Activated CD8-positive, alpha-beta memory T cell treated with anti-CD3 and anti-CD28 coated beads, Interleukin-2, amount 10 ng/mL, durations not matched to agents 7 days and 5 days (primary cell): ENCODE measurements around the gene SYT9. TPM values are rescaled to one million over a fixed set of nuclear protein-coding genes. Genes with fewer than 3 reads are reported as not detected.

Source experiments
- ATAC-seq: fragments of 150-1000 bp; cut with Tn5 transposase; one replicate; pipeline ENCODE4 v1.10.0; 2021; ENCODE audit warnings: moderate library complexity
- CTCF ChIA-PET: fragments of 350-600 bp; sonication (Branson Sonifier 250); formaldehyde crosslinking; loops from one replicate; lab custom pipeline; 2021; ENCODE audit warnings: antibody characterized with exemption; lab: Charles Lee
- DNase-seq: peaks from one replicate; pipeline ENCODE4 v3.0.0-alpha.2; 2020
- H3K27ac Mint-ChIP-seq: one replicate; pipeline ENCODE4 v1.8.0; 2021; ENCODE audit warnings: mild to moderate bottlenecking, mixed read lengths
- H3K27me3 Mint-ChIP-seq: one replicate; pipeline ENCODE4 v1.8.0; 2021; ENCODE audit warnings: mixed read lengths
- H3K36me3 Mint-ChIP-seq: one replicate; pipeline ENCODE4 v1.8.0; 2021; ENCODE audit warnings: mild to moderate bottlenecking, mixed read lengths
- H3K4me1 Mint-ChIP-seq: one replicate; pipeline ENCODE4 v1.8.0; 2021; ENCODE audit warnings: mixed read lengths
- H3K4me3 Mint-ChIP-seq: one replicate; pipeline ENCODE4 v1.8.0; 2021; ENCODE audit warnings: mild to moderate bottlenecking, moderate library complexity, mixed read lengths
- H3K9me3 Mint-ChIP-seq: one replicate; pipeline ENCODE4 v1.8.0; 2022; ENCODE audit warnings: low read depth, mixed read lengths
- total RNA-seq, 2 experiments: library from RNA; stranded (reverse); gene quantifications; one replicate each; pipeline ENCODE4 v1.2.3, GENCODE V29; 2021

Gene SYT9
- total RNA-seq, 2 experiments from 2014 or later: not detected

DNA sequence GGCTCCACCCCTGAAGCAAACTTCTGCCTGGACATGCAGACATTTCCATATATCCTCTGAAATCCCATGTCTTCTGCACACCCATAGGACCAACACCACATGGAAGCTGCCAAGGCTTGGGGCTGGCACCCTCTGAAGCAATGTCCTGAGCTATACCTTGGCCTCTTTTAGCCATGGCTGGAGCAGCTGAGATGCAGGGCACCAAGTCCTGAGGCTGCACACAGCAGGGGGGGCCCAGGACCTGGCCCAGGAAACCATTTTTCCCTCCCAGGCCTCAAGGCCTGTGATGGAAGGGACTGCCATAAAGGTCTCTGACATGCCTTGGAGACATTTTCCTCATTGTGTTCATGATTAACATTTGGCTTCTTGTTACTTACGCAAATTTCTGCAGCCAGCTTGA is 34.5 kb downstream of the SYT9 start:
- Mint-ChIP-seq H3K36me3 (no peaks in the 10 kb centered on the region), H3K4me3 (no peak overlapping the region), H3K27ac (no peak overlapping the region), H3K27me3 (peaks cover 4% of the 10 kb centered on the region), H3K4me1 (no peaks in the 10 kb centered on the region), H3K9me3 (peaks cover 4% of the 10 kb centered on the region)
- ATAC-seq (no peak), DNase-seq (no peak)
- CTCF ChIA-PET: no interaction called here

DNA sequence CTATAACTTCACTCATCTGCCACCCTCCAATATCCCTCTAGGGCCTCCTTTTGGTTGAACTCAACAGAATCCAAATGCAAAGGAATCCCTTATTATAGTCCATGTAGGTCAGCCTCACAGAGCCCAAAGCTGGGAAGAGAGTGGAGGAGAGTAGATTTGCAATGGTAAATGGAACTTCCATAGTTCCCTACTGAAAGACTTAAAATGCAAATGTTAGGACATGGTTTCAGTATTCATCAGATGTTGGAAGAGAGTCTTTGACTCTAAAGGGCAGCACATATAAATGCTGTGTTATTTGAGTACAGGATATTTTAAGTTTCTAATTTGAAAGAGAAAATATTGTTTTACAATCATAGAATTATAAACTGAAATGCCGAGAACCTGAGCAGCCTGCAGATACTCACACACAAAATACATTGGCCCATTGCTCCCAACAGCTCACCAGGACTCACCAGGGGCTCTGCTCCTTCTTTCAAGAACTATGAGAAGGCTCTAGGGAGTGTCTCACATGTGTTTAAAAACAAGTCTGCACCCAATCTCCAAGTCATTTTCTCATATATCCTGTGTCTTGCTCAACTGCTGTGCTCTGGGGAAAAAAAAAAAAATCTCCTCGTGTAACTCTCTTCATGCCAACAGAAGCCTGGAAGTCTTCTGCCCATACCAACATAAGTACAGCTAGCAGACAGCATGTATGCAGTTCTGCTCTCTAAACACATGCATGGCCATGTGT is 39.6 kb downstream of the SYT9 start:
- CTCF ChIA-PET: no interaction called here
- Mint-ChIP-seq H3K36me3 (no peaks in the 10 kb centered on the region), H3K27ac (no peak overlapping the region), H3K4me1 (no peaks in the 10 kb centered on the region), H3K4me3 (no peak overlapping the region), H3K9me3 (peaks cover 4% of the 10 kb centered on the region), H3K27me3 (no peaks in the 10 kb centered on the region)
- DNase-seq (no peak), ATAC-seq (no peak)

- CTCF ChIA-PET: no interaction called here
- no peak for ATAC-seq
Observed at GRCh38 chr11:7292922-7293321, 41.2 kb downstream of the SYT9 start.

DNA sequence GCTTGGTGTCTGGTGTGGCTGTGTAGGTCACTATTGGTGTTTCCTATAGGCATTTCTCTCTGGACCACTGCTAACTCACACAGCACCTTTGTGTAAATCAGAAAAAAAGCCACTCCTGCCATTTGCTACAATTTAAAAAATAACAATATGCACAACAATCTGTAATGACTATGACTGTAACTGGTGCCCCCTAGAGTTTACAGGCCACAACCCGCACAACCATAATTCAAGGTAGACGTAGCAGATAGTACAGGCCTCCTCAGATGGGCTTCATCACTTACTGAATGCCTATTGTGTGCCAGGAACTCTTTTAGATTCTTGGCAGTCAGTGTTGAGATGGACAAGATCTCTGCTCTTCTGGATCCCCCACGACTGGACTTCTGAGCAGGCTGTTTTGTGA is 47.7 kb downstream of the SYT9 start:
- ATAC-seq: no peak
- Mint-ChIP-seq H3K4me3 (no peak overlapping the region), H3K27ac (no peak overlapping the region), H3K9me3 (no peaks in the 10 kb centered on the region), H3K36me3 (no peaks in the 10 kb centered on the region), H3K4me1 (no peaks in the 10 kb centered on the region), H3K27me3 (peaks cover 2% of the 10 kb centered on the region)
- CTCF ChIA-PET: no interaction called here
- no peak for DNase-seq

More at GRCh38 chr11:7292922-7293321, 41.2 kb downstream of the SYT9 start:
- no peak for DNase-seq
- Mint-ChIP-seq H3K4me3 (no peak overlapping the region), H3K4me1 (no peaks in the 10 kb centered on the region), H3K27ac (no peak overlapping the region), H3K9me3 (no peaks in the 10 kb centered on the region), H3K27me3 (no peaks in the 10 kb centered on the region), H3K36me3 (no peaks in the 10 kb centered on the region)

DNA sequence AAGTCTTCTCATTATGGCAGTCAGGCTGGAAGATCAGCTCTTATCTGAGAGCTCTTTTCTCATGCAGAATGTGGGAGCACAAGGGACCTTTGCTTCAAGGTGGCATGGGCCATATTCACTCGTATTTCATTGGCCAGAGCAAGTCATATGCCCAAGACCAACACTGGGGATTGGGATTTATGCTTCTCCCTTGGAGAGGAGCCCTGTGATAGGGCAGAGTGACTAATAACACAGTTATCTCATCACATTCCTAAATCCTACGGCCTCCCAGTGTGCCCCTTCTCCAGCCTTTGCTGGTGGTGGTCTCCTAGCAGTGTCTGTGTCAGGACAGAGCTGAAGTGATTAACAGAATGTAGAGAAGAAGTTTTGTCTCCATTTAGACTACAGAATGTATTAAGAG is 48.6 kb downstream of the SYT9 start:
- Mint-ChIP-seq H3K4me1 (no peaks in the 10 kb centered on the region), H3K36me3 (no peaks in the 10 kb centered on the region), H3K9me3 (no peaks in the 10 kb centered on the region), H3K27me3 (peaks cover 2% of the 10 kb centered on the region), H3K4me3 (no peak overlapping the region), H3K27ac (no peak overlapping the region)
- no peak for ATAC-seq
- CTCF ChIA-PET: no interaction called here
- no peak for DNase-seq

GRCh38 chr11:7303146-7303545 is 51.4 kb downstream of the SYT9 start:
- no peak for DNase-seq
- no peaks in the 10 kb centered on the region for H3K36me3 Mint-ChIP-seq
- no peak overlapping the region for H3K4me3 Mint-ChIP-seq
- H3K27ac Mint-ChIP-seq: no peak overlapping the region
- no peaks in the 10 kb centered on the region for H3K4me1 Mint-ChIP-seq
- CTCF ChIA-PET: no interaction called here
- no peak for ATAC-seq
- peaks cover 2% of the 10 kb centered on the region for H3K27me3 Mint-ChIP-seq
- H3K9me3 Mint-ChIP-seq: no peaks in the 10 kb centered on the region

GRCh38 chr11:7306900-7307299 is 55.2 kb downstream of the SYT9 start:
- no peaks in the 10 kb centered on the region for H3K36me3 Mint-ChIP-seq
- ATAC-seq (no peak), DNase-seq (no peak)
- H3K4me3 Mint-ChIP-seq: no peak overlapping the region
- no peak overlapping the region for H3K27ac Mint-ChIP-seq
- no peaks in the 10 kb centered on the region for H3K4me1 Mint-ChIP-seq
- no peaks in the 10 kb centered on the region for H3K27me3 Mint-ChIP-seq
- CTCF ChIA-PET: no interaction called here
- H3K9me3 Mint-ChIP-seq: no peaks in the 10 kb centered on the region

DNA sequence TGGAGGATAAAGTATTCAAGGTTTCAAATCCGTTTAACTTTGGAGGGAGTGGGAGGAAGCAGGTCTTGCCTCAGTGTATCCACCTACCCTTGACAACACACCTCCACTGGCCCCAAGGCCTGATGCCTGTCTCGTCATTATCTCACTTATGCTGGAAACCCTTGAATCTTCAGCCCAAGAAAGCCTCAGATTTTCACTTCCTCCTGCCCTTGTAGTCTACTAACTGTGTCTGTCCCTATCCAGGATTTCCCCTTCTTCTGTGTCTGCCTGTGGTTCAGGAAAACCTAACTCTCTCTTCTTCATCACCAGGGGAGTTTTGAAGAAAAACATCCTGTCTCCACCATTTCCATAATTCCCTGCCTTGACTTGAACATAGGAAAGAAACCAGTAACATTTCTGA is 56.1 kb downstream of the SYT9 start:
- H3K27me3 Mint-ChIP-seq: no peaks in the 10 kb centered on the region
- no peaks in the 10 kb centered on the region for H3K4me1 Mint-ChIP-seq

GRCh38 chr11:7311903-7312302 is 60.2 kb downstream of the SYT9 start:
- ATAC-seq: no peak
- Mint-ChIP-seq H3K9me3 (no peaks in the 10 kb centered on the region), H3K4me1 (no peaks in the 10 kb centered on the region), H3K36me3 (no peaks in the 10 kb centered on the region), H3K27me3 (no peaks in the 10 kb centered on the region), H3K27ac (no peak overlapping the region), H3K4me3 (no peak overlapping the region)
- no peak for DNase-seq
- CTCF ChIA-PET: no interaction called here

More for the DNA sequence above, 56.1 kb downstream of the SYT9 start:
- DNase-seq (no peak), ATAC-seq (no peak)
- Mint-ChIP-seq H3K36me3 (no peaks in the 10 kb centered on the region), H3K9me3 (no peaks in the 10 kb centered on the region), H3K27ac (no peak overlapping the region), H3K4me3 (no peak overlapping the region)
- CTCF ChIA-PET: no interaction called here

DNA sequence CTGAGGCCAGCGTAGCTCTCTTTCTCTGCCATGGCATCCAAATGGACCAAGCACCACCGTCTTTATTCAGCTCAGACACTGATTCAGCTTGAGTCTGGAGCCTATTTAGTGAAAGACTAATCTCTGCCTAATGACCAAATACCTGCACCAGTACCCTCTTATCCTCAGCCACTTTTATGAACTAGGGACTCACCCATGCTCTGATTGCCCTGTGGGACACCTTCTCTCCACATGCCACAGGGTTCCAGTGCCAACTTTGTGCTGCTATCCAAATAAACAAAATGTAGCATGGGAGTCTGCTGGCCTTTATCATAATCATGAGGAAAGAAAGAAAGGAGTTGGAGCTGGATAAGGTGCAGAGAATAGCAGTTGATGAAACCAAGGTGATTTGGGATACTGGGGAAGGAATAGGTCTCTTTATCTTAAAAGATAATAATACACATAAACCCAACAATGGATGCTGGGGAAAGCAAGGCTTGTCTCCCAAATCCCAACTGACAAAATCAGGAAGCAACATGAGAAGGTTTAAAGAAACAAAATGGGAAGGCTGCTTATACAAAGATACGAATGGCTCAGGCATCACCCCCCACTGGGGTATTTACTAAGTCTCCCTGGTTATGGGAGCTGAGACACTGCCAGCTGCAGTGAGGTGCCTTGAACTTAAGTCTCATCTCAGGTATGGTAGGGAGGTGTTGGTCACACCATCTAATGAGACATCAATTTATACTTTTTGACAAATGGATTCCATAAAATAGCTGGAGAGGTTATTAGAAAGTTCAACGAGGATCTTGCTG is 63.3 kb downstream of the SYT9 start:
- Mint-ChIP-seq H3K4me1 (no peaks in the 10 kb centered on the region), H3K36me3 (no peaks in the 10 kb centered on the region), H3K4me3 (no peak overlapping the region), H3K27ac (no peak overlapping the region), H3K27me3 (peaks cover 3% of the 10 kb centered on the region), H3K9me3 (no peaks in the 10 kb centered on the region)
- no peak for DNase-seq
- no peak for ATAC-seq
- CTCF ChIA-PET: no interaction called here

GRCh38 chr11:7319501-7319900 is 67.8 kb downstream of the SYT9 start:
- no peaks in the 10 kb centered on the region for H3K4me1 Mint-ChIP-seq
- ATAC-seq (no peak), DNase-seq (no peak)
- no peak overlapping the region for H3K4me3 Mint-ChIP-seq
- no peaks in the 10 kb centered on the region for H3K36me3 Mint-ChIP-seq
- H3K27me3 Mint-ChIP-seq: peaks cover 3% of the 10 kb centered on the region
- no peaks in the 10 kb centered on the region for H3K9me3 Mint-ChIP-seq
- no peak overlapping the region for H3K27ac Mint-ChIP-seq
- CTCF ChIA-PET: no interaction called here

DNA sequence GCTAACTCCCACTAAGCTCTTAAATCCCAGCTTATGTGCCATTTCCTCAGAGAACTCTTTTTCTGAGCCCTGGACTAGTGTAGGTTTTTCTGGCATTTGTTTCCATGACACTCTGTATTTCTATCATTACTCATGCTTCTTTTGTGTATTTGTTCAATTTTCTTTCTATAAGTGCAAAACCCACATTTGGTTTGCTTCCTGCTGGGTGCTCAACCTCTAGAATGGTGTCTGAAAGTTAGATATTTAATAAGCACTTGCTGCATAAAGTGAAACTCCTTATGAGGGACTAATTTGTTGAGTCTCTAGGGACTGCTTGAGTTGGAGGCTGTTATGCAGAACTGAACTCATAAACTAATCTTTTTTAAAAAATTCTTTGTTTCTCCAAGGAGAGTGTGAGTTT is 68.6 kb downstream of the SYT9 start:
- no peaks in the 10 kb centered on the region for H3K4me1 Mint-ChIP-seq
- DNase-seq: no peak
- H3K9me3 Mint-ChIP-seq: no peaks in the 10 kb centered on the region
- ATAC-seq: no peak
- H3K36me3 Mint-ChIP-seq: no peaks in the 10 kb centered on the region
- no peak overlapping the region for H3K4me3 Mint-ChIP-seq
- H3K27ac Mint-ChIP-seq: no peak overlapping the region
- CTCF ChIA-PET: no interaction called here
- H3K27me3 Mint-ChIP-seq: peaks cover 3% of the 10 kb centered on the region

DNA sequence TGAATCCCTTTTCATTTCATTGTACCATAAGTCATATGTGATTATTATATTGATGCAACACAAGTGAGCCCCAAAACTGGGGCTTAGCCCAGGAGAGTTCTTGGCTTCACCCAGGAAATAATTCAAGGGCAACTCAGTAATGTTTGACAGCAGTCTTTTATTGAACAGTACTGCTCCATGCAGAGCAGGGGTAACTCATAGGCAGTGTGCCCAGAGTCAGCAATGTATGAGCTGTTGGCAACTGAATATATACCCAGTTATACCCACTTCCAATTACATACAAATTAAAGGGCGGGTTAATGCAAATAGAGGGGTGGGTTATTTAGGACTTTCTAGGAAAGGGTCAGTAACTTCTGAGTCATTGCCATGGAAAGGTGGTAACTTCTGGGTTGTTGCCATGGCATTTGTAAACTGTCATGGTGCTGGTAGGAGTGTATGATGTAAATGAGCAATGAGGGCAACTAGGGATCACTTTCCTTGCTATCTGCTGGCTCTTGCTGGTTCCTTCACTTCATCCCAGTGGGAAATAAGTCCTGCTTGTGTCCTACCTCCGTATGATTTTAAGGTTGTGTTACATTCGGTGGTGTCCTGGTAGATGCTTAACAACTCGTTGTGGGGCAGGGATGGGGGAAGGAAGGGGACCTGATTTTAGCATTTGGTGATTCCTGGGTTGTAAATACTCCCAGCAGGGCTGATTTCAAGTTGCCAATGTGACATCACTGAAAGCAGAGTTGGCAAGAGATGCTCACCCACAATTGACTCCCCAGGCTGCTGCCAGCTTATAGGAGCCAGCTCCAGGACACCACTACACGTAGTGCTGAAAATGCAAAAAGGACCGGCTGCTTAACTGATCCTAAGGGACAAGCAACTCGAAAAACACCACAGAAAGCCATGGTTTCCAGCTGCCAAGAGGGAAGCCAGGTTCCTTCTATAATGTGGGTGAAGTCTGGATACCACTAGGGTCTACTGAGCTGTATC is 70.1 kb downstream of the SYT9 start:
- DNase-seq (no peak), ATAC-seq (no peak)
- H3K27ac Mint-ChIP-seq: no peak overlapping the region
- no peaks in the 10 kb centered on the region for H3K9me3 Mint-ChIP-seq
- H3K4me3 Mint-ChIP-seq: no peak overlapping the region
- no peaks in the 10 kb centered on the region for H3K4me1 Mint-ChIP-seq
- CTCF ChIA-PET: no interaction called here
- H3K27me3 Mint-ChIP-seq: peaks cover 3% of the 10 kb centered on the region
- no peaks in the 10 kb centered on the region for H3K36me3 Mint-ChIP-seq
